Panc1 (cell line): ENCODE data around the gene HOXC4. TPM values are rescaled to one million over a fixed set of nuclear protein-coding genes. Genes with fewer than 3 reads are reported as not detected.

Experiments
- ATAC-seq: fragments of 200-7000 bp; cut with Tn5 transposase; 2 replicates; pipeline ENCODE4 v1.9.1; 2020; ENCODE audit warnings: mild to moderate bottlenecking, moderate library complexity
- BruUV-seq: library from RNA; stranded (reverse); fragments of 400-500 nt; replicated peaks from 2 replicates; lab custom pipeline; 2021; lab: Mats Ljungman, UMichigan
- CTCF ChIA-PET: fragments of 300-600 bp; sonication (Branson Sonifier 250); formaldehyde crosslinking; loops from one replicate; lab custom pipeline; 2022; ENCODE audit warnings: antibody characterized with exemption; lab: Charles Lee
- POLR2A ChIA-PET: fragments of 300-600 bp; sonication (Branson Sonifier 250); formaldehyde crosslinking; loops from one replicate; lab custom pipeline; 2022; ENCODE audit warnings: antibody characterized with exemption; lab: Charles Lee
- DNase-seq: peaks from one replicate; pipeline ENCODE4 v3.0.0-alpha.2; 2010; ENCODE audit warnings: low read depth, low spot score
- H3K27ac ChIP-seq: 2 replicates; pipeline ENCODE4 v1.5.1; 2011; ENCODE audit warnings: mild to moderate bottlenecking, low read length, inconsistent platforms
- H3K27me3 ChIP-seq: fragments of 200-500 bp; sonication (Bioruptor generic); 2 replicates; pipeline ENCODE4 v1.6.0; 2014; ENCODE audit warnings: low read length, inconsistent platforms; ENCODE audit not compliant: control insufficient read depth, insufficient read depth
- H3K36me3 ChIP-seq: fragments of 200-500 bp; sonication (Bioruptor generic); 2 replicates; pipeline ENCODE4 v1.5.1; 2014; ENCODE audit warnings: inconsistent platforms, mild to moderate bottlenecking, low read length, moderate library complexity; ENCODE audit not compliant: control insufficient read depth, insufficient read depth
- H3K4me1 ChIP-seq: 2 replicates; pipeline ENCODE4 v1.5.1; 2011; ENCODE audit warnings: inconsistent platforms, mild to moderate bottlenecking, low read length, moderate library complexity; ENCODE audit not compliant: control insufficient read depth, insufficient read depth
- H3K4me3 ChIP-seq, 2 experiments: 2 replicates each; pipeline ENCODE4 v1.5.1; 2011 to 2012; ENCODE audit warnings: low read depth in 2 of 2, low read length in 2 of 2, mild to moderate bottlenecking in 2 of 2, inconsistent platforms in 1 of 2, moderate library complexity in 1 of 2
- H3K9me3 ChIP-seq: fragments of 200-500 bp; sonication (Bioruptor generic); 2 replicates; pipeline ENCODE4 v1.5.1; 2014; ENCODE audit warnings: low read depth, mild to moderate bottlenecking, inconsistent platforms, low read length, moderate library complexity; ENCODE audit not compliant: control insufficient read depth, insufficient read depth
- CTCF ChIP-seq: fragments of 450-650 bp; IDR thresholded peaks from 2 replicates; pipeline ENCODE4 v1.5.1; 2017; ENCODE audit warnings: mild to moderate bottlenecking
- POLR2AphosphoS5 ChIP-seq: IDR thresholded peaks from 2 replicates; pipeline ENCODE4 v1.6.1; 2012; ENCODE audit warnings: mild to moderate bottlenecking, low read depth, low read length, moderate library complexity
- REST ChIP-seq, 2 experiments: IDR thresholded peaks; 2 replicates each; pipeline ENCODE4 v1.6.1; 2011 to 2012; ENCODE audit warnings: low read depth in 2 of 2, control low read depth in 1 of 2, low read length in 1 of 2, mild to moderate bottlenecking in 1 of 2, moderate library complexity in 1 of 2; ENCODE audit not compliant: insufficient read depth in 1 of 2
- SIN3A ChIP-seq: IDR thresholded peaks from 2 replicates; pipeline ENCODE4 v1.6.1; 2012; ENCODE audit warnings: low read depth, mild to moderate bottlenecking, low read length, moderate library complexity, borderline replicate concordance; ENCODE audit not compliant: insufficient read depth
- TCF7L2 ChIP-seq: IDR thresholded peaks from 2 replicates; pipeline ENCODE4 v1.6.1; 2011; ENCODE audit warnings: mild to moderate bottlenecking, low read depth, low read length, inconsistent platforms
- in situ Hi-C: cut with HindIII; loops from 2 replicates; pipeline ENCODE4 v1.10.0; 2016; ENCODE audit warnings: low sequenced_read_pairs, low pct_unique_long_range_greater_than_20kb
- intact Hi-C: fragments of 100-400 bp; cut with micrococcal nuclease; formaldehyde crosslinking; loops from one replicate; pipeline ENCODE4 v1.10.0; 2022; ENCODE audit not compliant: unreplicated experiment
- total RNA-seq: library from RNA; stranded (reverse); gene quantifications from one replicate; pipeline ENCODE4 v1.2.1, GENCODE V29; 2021; ENCODE audit not compliant: unreplicated experiment

HOXC4 gene
- total RNA-seq, 1 experiment from 2014 or later = 22.7 TPM

- no peak overlapping the region for H3K27ac ChIP-seq
- in situ Hi-C loops = no loop called here
- TF ChIP-seq TCF7L2 = no peak
- no peak for DNase-seq
- BruUV-seq = no TSS peak
- H3K4me3 ChIP-seq = no peak overlapping the region
- no peaks in the 10 kb centered on the region for H3K27me3 ChIP-seq
- H3K4me1 ChIP-seq = peaks cover 65% of the 10 kb centered on the region
- intact Hi-C loops = no loop called here
- peak; percentile 45; the same call in 1 of the 2 replicates for ATAC-seq
- H3K36me3 ChIP-seq = no peaks in the 10 kb centered on the region
- ChIA-PET POLR2A (no interaction called here), CTCF (interaction anchor here (0.7 to 1.6 kb wide), 3 partner anchors 12 to 374 kb away, joined by 3 to 5 read pairs (median 4); no protein-coding TSS in a partner anchor)
- H3K9me3 ChIP-seq = no peaks in the 10 kb centered on the region
Observed at GRCh38 chr12:54051026-54051842, 2.4 kb upstream of the HOXC4 start.

- H3K27me3 ChIP-seq = no peaks in the 10 kb centered on the region
- BruUV-seq = no TSS peak
Observed at GRCh38 chr12:54051874-54052437, 1.7 kb upstream of the HOXC4 start.

More at GRCh38 chr12:54051874-54052437, 1.7 kb upstream of the HOXC4 start:
- DNase-seq = no peak
- peaks cover 62% of the 10 kb centered on the region for H3K4me1 ChIP-seq
- no peak for TF ChIP-seq REST (IDR thresholded peaks at IDR 0.05; ENCODE audit: insufficient read depth in 1 of 2, low read depth in 2 of 2, low read length in 1 of 2)
- TF ChIP-seq CTCF = no peak
- peak; percentile 68 for TF ChIP-seq TCF7L2
- no peak for TF ChIP-seq SIN3A
- 0 out of 2 replicates have a peak, but pooled peaks have one; percentile 42 for TF ChIP-seq POLR2AphosphoS5
- H3K4me3 ChIP-seq = no peak overlapping the region
- no peaks in the 10 kb centered on the region for H3K9me3 ChIP-seq
- ChIA-PET POLR2A (interaction anchor here (0.7 to 0.9 kb wide), 2 partner anchors 9 to 24 kb away, joined by 5 to 6 read pairs; no protein-coding TSS in a partner anchor), CTCF (interaction anchor here (0.7 to 1.6 kb wide), 3 partner anchors 19 to 374 kb away, joined by 3 to 6 read pairs (median 5); partner anchors contain the start of gene HOXC5)
- no peaks in the 10 kb centered on the region for H3K36me3 ChIP-seq
- no peak overlapping the region for H3K27ac ChIP-seq
- no peak for ATAC-seq
- in situ Hi-C loops = no loop called here
- intact Hi-C loops = no loop called here
